COLO668 (cell line): Measurements from ENCODE around the gene SLC22A8.
"Not testable (repeated sequence)": the region's sequence is repeated elsewhere in the genome, so short reads cannot be mapped to it uniquely, and the experiment has no call there.

ENCODE experiments used
- DNase-seq: peaks from one replicate; lab custom pipeline; 2025; ENCODE audit not compliant: unreplicated experiment; lab: John Stamatoyannopoulos, UW

The SLC22A8 gene

DNA sequence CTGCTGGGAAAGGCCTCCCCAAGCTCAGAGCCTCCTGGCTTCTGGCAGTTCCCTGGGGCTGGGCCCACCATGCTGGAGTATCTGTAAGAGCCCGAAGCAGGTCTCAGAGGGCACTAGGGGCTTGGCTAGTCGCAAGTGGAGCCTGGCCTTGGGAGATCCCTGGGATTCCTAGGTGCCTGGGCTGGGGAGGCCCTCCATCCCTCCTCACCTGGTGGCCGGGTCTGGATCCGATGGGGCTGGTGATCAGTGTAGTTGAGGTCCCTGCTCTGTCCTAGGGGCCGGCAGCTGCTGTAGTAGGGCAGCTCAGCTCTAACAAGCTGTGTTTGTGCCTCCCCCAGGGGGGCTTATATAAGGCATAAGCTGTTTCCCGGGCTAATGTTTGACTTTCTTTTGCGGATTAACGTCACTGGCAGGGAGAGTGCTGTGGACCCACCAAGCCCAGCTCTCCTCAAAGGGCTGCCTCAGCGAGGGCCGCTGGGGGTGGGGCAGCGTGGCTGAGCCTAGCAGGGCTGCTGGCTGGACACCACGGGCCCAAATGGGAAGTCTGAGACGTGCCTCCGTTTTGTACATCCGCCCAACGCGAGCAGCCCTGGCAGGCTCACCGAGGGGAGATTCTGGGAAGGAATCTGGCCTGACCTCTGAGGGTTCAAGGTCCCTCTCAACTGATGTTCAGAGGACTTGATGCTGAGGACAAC lies at the start of gene SLC22A8:
SLC22A8 (minus strand) TSS at position 321 of the 695 bp plus-strand sequence. CDS start 883 bp downstream, outside the sequence.
- no peak for DNase-seq

- DNase-seq, result not testable (repeated sequence)
These were observed 30.6 kb upstream of the SLC22A8 start for GRCh38 chr11:63046203-63046602.

DNA sequence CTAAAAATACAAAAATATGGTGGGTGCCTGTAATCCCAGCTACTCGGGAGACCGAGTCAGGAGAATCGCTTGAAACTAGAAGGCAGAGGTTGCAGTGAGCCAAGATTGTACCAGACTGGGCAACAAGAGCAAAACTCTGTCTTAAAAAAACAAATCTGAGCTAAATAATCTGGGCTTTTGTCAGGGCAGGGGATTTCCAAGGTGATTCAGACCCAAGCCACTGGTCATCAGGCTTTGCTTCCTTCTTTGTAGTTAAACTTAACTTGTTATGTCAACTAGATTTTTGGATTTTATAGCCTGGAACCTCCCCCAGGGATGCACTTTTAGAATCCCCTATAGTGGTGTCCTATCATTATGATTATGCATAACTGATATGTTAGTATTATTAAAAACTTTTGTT lies 27.0 kb upstream of the SLC22A8 start:
- DNase-seq, result no peak

DNA sequence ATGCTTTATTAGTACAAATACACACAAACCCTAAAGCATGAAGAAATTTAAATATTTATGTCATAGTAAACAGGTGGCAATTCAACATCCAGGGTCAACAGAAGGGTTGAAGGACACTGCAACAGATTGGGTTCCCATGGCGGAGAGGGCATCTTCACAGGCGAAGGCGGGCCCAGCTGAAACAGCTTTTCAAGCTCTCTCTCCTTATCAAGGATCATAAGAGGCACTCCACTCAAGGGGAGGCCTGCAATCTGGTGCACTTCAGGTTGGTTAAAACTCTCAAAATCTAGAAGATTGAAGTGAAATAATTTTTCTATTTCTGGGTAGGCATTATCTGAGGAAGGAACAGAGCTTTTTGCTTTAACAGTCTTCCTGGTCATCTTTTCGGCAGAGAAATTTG lies 16.8 kb upstream of the SLC22A8 start:
- DNase-seq, result no peak

DNA sequence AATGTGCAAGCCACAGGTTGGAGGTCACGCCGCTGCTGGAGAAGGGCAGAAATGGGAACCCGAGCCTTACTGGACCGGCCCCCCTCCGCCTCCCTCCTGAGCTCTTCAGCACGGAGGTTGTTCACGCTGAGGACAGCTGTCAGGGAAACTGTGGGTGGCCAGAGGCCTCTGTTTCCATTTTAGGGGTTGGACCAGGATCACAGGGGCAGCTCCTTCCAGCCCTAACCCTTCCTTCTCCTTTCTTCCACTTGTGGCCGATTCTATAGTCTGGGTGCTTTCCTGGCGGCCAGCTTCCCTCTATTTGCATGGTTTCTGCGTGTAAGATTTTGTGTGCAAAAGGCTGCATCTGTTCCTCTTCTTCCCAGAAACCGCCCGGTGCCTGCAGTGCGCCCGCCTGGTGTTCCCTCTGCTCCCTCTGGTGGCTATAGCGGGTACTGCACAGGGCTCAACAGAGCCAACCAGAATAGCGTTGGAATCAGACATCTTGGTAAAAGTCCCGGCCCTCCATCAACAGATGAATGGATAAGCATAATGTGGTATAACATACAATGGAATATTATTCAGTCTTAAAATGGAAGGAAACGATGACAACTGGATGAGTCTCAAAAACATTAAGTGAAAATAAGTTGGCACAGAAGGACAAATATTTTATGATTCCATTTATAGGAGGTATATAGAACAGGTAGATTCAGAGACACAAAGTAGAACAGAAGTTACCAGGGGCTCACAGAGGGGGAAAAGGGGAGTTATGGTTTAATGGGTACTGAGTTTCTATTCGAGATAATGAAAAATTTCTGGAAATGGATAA lies 8.4 kb upstream of the SLC22A8 start:
- peak; percentile 69 for DNase-seq

DNA sequence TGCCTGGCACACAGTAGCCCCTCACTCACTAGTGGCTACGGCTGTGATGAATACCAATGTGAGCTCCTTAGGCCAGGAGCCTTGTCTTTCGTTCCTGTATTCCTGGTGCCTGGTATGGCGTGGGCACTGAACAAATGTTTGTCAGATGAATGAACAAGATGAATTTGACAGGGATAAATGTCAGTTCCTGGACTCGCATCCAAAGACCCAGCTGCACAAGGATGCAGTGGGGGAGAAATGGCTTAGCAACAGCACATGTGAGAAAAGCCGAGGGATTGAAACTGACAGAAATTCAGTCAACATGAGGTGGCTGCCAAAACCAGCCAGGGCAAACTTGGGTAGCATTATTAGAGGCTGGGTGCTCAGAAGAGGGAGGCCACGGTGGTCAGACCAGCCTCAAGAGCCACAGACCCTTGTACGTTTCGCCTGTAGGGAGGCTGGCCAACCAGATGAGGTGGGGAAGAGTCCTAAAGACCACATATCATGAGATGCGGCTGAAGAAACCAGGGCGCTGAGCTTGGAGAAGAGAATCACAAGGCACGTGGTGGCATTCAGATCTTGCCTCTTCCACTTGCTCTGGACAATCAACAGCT lies 7.7 kb upstream of the SLC22A8 start:
- DNase-seq, result no peak

- DNase-seq, result no peak
These were observed 6.8 kb upstream of the SLC22A8 start for GRCh38 chr11:63022441-63022840.

DNA sequence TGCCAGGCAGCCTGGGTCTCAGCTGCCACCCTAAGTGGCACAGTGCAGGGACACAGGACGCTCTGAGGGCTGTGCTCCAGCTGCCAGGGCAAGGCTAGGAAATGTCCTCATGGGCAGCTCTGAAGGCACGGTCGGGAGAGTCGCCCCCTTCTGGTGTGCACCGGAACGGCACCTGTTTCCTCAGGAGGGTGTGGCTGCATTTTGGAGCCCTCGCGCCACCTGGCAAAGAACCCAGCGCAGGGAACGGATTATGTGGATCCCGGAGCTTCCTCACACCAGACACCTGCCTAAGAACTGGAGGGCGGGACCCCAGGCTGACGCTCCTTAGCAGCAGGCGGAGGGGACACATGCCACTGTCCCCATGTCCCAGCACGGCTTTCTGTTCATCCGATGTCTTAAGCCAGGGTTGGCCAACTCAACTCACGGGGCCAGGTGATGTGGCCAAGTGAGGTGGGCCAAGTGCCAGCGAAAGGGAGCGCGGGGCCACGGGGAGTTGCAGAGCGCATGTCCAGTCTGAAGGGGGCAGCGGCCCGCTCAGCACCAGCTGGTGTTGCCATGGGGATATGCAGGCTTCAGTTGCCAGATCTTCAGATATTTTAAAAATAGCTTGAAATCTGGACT lies 5.1 kb upstream of the SLC22A8 start:
- DNase-seq, result no peak

DNA sequence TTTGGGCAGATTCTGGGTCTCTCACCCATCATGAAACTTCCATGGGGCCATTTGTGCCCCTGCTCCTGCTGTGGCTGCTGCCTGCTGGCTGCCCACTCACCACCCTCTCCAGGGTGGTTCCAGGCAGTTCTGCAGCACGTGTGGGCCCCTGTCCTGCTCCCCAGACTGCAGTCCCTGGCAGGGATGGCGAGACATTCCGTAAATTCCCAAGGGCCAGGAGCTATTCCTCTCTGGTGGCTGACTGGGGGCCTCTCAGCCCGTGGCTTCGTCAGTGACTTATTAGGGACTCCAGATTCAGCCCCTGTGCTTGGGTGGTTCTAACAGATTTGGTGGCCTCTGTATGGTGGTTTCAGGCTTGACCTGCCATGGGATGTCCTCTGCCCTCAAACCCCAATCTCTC lies 3.9 kb upstream of the SLC22A8 start:
- DNase-seq, result no peak

DNA sequence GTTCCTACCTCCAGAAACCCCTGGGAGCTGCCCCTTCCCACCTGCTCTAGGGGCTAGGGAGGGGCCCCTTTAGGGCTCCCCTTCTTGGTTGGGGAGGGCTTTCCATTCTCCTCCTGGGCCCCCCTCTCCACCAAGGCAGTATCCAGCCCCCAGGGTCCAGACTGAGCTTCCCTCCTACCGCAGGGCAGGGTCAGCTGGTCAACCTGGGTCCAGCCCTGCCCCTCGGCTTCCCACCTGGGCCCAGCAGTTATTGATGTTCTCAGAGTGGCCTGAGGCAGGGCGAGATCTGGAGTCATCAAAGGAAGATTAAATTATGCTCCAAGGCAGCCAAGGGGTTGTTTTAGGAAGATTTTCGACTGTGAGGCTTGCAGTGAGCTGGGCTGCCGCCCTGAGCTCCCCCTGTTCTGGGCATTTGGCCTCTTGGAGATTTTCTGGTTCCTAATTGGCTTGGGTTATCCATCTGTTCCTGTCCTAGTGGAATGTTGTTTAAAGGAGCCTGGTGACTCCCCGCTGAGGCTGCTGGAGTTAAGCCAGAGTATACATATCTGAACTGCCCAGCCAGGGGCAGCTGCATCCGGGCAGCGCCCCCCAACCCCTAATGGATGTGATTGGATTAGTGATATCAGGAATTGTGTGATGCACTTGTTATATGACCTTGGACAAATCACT lies 1.8 kb upstream of the SLC22A8 start:
- peak; percentile 27 for DNase-seq

- no peak for DNase-seq
These were observed 1.1 kb downstream of the SLC22A8 start for GRCh38 chr11:63014408-63015055.

DNA sequence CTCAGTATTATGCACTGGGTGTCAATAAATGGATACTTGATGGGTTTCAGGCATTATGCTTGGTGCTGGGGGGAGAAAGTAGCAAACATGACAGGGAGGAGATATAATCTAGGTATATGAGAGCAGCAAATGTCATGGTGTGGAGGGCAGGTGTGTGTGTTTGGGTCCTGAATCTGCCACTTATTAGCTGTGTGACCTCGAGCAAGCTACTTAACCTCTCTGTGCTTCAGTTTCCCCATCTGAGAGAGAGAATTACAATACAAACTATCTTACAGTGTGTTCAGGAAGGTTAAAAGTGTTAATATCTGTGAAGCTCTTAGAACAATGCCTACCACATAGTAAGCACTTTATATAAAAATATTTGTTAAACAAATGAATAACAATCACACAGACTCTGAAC lies 2.8 kb downstream of the SLC22A8 start:
- DNase-seq, result no peak

GRCh38 chr11:63012430-63012829 lies 3.2 kb downstream of the SLC22A8 start:
- DNase-seq, result no peak

GRCh38 chr11:63010934-63011439 lies 4.7 kb downstream of the SLC22A8 start:
- DNase-seq, result no peak

GRCh38 chr11:63007920-63008319 lies 7.7 kb downstream of the SLC22A8 start:
- DNase-seq, result no peak

DNA sequence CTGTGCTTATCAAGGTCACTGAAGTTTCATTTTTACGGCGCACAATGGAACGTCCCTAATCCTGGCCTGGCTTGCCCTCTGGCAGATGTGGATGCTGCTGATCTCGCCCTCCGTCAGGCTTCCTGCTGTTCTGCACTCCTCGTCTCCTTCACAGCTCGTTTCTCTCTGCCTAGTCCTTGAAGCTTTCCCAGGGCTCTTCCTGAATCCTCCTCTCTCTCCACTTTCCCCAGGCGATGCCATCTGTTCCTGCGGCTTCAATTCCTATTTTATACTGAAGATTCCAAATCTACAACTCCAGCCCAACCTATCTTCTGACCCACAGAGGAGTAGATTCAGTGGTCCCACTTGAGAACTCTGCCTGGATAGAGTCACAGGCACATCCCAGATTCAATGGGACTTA lies 14.2 kb downstream of the SLC22A8 start:
- DNase-seq, result no peak

GRCh38 chr11:62999649-63000048 lies 16.0 kb downstream of the SLC22A8 start:
- no peak for DNase-seq

DNA sequence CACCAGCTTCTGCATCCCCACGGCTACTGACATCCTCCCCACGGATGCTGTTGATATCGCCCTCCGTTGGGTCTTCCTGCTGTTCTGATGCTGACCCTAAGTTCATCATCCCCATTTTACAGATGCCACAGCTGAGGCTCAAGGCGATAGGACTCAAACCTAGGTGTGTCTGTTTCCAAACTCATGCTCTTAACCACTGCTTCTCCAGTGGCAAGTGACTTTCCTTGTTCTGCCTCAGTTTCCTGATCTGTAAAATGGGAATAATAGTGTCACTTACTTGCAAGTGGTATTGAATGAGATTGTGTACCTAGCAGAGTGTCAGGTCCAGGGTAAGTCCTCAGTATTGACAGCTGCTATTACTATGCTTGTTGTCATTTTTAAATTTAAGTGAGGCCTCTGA lies 16.5 kb downstream of the SLC22A8 start:
- no peak for DNase-seq

- DNase-seq, result no peak
These were observed 19.4 kb downstream of the SLC22A8 start for GRCh38 chr11:62996271-62996670.

DNA sequence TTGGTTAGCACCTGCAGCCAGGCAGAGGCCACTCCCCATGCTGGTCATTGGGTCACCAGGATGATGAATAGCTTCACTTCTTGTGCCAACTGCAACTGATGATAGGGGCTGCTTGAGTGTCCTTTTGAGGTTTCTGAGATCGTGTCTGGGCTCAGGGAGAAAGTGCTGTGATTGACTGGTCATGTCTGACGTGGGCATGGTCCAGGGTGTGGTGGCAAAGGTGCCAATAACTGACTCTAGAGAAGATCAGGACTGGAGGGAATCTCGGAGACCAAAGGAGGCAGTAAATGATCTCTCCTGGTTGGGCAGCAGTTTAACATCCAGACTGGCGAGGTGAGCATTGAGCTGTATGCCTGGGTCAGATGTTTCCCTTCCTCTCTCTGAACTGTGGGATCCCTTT lies 20.9 kb downstream of the SLC22A8 start:
- DNase-seq, result no peak
